ENCODE results near the gene SPTB.

- TF ChIP-seq CTCF (optimal IDR thresholded peaks at IDR 0.05 in 1 of 3, IDR thresholded peaks at IDR 0.05 in 1 of 3, conservative IDR thresholded peaks at IDR 0.05 in 1 of 3; ENCODE audit: extremely low read depth in 1 of 3, insufficient read depth in 2 of 3, low read length in 3 of 3) (no peak), EZH2 (IDR thresholded peaks at IDR 0.05; ENCODE audit: low read length) (no peak)
Measured at GRCh38 chr14:64849940-64850339, 29.8 kb downstream of the SPTB start.

All from keratinocyte (primary cell).